AG20443 (cell line): Measurements from ENCODE around the gene TAS1R3.

Experiments
- DNase-seq: peaks from one replicate; pipeline ENCODE4 v3.0.0; 2012; ENCODE audit warnings: low spot score, mixed read lengths

Gene TAS1R3

DNA sequence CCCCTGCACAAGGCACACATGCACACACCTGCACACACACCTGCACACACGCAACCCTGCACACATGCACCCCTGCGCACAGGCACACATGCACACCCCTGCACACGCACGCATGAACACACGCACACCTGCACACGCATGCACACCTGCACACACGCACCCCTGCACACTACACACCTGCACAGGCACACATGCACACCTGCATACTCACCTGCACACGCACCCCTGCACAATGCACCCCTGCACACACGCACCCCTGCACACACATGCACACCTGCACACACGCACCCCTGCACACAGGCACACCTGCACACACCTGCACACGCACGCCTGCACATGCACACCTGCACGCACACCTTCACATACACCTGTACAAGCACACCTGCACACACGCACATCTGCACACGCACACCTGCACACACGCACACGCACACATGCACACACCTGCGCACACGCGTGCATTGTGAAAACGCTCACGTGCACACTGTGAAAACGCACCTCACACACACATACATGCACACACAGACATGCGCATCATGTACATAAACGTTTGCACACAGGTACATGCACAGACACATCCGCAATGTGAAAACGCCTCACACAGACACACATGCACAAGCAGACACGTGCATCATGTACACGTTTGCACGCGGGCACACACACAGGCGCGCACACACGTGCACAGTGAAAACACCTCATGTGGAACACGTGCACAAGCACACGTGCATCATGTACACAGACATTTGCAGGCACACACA is 9.9 kb downstream of the TAS1R3 start:
- no peak for DNase-seq

DNA sequence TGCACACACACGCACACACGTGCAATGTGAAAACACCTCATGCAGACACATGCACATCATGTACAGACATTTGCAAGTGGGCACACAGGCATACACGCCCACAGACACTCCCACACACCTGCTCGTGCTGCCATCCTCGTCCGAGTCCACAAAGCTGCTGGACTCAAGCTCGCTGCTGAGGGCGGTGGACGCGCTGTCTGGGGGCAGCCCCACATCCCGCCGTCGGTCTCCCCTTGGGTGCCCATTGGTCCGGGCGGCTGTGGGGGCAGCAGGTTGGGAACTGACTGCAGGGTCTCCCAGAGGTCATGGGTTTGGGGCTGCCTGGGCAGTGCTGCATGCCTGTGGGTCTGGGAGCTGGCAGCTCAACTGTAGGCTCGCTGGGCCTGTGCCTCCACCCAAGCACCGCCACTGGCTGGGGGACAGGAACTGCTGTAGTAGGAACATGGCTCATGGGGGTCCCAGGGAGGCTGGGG is 10.5 kb downstream of the TAS1R3 start:
- DNase-seq = no peak

DNA sequence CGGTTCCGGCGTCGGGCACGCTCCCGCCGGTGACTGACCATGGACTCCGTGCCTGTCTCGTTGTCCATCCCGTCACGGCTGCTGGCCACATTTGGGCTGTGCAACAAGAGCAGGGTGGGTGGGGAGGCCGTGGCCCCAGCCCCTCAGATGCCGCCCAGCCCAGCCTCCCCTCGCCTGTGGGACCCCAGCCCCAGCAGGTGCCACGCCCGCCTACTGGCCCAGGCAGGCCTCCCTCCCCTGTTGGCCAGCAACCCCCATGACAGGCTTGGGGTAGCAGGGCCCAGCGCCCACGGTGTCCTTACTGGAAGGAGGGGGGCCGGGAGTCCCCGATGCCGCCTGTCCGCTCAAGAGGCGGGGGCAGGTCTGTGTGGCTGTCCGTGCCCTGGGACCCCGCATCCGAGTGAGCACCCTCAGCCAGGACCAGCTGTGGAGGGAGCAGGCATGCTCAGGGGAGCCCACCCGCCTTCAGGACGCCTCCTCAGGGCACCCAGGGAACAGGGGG is 11.0 kb downstream of the TAS1R3 start:
- no peak for DNase-seq

DNA sequence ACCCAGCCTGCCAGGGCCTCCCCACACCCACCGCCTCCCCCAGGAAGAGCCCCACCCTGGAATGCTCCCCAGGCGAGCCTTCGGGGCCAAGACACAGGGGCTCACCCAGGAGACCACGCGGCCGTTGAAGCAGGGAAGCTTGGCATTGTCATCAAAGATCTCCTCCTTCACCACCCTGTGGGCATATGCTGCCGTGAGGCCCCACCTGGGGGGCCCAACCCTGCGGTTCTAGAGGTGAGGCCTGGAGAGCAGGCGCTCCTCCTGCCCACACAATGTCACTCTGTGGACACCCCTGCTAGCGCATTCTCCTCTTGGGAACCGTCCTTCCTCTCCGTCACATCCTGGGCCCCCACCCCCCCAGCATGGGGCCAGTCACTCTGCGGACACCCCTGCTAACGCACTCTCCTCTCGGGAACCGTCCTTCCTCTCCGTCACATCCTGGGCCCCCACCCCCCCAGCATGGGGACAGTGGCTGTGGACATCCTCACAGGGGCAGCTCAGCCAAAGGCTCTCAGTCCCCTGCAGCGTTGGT is 11.6 kb downstream of the TAS1R3 start:
- DNase-seq = no peak

DNA sequence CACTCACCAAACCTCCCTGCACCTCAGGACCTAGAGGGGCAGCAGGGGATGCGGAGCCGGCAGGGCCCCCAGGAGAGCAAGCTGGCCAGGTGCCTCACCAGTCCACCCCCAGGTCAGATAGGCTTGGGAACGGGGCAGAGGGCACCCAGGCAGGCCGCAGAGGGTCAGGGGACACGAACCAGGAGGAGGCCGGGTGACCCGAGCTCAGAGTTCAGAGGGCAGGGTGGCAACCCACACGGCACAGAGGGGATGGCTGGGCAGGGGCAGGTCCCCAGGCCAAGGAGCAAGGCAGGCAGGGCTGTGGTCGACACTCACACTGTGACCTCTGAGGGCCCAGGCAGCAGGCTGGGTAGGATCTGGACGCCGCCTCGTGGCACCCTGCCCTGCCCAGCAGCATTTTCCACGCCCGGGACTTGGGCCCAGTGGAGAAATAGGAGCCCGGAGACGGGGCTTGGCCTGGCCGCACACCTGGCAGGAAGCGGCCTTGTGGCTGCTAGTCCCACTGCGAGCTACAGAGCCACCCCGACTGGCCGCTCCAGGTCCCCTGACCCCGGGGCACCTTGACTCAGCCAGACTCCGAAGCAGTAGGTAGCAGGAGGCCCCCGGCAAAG is 12.8 kb downstream of the TAS1R3 start:
- no peak for DNase-seq

DNA sequence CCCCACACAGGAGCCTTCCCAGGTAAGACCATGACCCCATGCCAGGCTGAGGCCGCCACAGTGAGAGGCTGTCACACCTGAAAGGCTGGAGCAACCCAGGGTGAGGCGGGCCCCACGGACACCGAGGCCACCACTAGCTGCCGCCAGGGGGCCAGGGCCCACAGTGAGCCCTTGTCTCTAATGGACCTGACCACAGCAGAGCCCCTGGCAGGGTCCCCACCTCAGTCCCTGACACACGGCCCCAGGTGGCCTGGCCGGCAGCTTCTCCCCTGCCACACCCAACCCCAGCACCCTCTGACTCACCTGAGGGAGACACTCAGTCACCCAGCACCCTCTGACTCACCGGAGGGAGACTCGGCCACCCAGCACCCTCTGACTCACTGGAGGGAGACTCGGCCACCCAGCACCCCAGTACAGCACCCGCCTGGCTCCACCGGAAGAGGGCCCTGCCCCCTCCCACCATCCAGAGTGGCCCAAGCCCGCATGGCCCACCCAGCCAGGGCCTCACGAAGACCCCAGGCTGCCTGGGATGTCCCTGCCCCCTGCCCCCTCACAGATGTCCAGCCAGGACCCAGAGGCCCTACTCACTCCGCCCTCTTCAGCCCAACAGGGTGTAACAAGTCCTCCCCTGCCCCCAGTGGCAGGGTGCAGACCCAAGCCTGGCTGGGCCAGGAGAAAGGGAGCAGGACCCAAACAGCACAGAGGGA is 13.7 kb downstream of the TAS1R3 start:
- peak; percentile 58 for DNase-seq

DNA sequence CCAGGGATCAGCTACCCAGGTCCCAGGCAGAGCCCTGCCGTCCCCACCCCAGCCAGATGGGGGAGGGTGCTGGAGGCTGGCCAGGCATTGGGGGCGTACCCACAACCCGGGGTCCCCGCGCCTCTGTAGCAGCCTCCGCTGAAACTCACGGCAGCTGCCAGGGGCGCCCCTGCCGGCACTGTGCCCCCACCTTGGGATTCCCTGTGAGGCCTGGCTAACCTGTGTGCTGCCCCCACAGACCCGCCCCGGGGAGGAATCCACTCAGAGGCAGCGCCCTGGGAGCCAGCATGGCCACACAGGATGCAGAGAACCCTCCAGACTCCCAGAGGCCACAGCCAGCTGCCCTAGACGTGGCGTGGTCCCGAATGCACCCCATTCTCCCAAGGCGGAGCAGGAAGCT is 14.3 kb downstream of the TAS1R3 start:
- no peak for DNase-seq

DNA sequence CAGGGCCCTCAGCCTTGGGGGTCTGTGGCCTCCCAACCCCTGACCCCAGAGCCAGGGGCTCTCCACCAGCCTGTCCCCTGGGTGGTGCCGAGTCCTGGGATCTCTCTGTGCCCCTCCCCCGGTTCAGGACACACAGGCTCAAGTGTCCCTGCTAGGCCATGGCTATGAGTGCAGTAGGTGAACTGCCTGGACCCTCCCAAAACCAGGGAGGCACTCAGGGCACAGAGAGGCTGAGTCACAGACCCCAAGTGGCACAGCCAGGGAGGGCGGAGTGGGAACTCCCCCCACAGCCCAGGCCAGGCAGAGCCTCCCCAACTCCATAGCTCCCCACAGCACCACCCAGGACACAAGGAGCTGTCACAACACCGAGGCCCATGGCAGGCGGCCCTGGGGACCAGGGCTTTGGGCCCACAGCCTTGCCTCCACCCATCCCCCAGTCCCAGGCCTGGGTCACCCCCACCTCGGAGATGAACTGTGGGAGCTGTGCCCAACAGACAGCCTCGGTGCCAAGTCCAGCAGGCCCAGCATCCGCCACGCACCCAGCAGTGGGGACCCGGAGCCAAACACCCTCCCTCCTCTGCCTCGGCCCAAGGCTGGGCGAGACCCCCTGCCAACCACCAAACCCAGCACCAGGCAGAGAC is 14.9 kb downstream of the TAS1R3 start:
- no peak for DNase-seq

DNA sequence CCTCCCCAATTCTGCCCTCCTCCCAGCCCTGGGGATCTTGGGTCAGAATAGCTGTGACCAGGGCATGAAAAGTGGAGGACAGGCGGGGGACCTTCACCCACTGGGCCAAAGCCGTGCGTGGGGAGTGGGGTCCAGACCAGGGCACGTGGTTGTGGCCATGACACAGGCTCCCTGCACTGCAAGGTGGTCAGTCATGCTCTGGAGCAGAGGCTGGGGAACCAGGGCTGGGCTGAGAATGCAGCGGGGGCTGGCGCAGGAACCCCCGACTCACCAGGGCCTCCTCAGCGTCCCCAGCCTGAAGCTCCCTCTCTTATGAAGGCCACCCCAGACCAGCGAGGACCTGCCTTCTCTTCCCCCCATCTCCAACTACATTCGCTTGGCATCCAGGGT is 15.4 kb downstream of the TAS1R3 start:
- no peak for DNase-seq

DNA sequence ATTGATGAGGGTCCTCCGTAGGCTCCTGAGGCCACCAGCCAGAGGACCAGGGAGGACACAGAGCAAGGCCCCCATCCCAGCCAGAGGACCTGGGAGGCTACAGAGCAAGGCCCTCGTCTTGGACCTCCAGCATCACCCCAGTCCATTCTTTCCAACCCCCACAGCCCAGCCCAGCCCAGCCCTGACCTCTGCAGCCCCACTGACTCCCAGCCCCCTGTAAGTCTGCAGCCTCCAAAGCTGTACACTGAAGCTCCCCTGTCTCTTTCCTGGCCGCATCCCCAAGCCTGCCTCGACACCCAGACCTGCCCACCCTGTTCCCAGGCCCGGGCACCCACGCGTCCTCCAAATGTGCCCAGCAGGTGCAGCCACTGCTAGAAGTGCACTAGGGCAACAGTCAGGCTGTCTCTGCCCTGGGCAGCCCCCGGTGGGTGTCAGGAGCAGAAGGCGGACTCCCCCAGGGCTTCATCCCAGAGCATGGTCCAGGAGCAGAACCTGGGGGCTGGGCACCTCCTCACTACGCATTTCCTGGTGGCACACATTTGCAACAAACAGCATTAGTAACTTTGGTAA is 16.0 kb downstream of the TAS1R3 start:
- no peak for DNase-seq

DNA sequence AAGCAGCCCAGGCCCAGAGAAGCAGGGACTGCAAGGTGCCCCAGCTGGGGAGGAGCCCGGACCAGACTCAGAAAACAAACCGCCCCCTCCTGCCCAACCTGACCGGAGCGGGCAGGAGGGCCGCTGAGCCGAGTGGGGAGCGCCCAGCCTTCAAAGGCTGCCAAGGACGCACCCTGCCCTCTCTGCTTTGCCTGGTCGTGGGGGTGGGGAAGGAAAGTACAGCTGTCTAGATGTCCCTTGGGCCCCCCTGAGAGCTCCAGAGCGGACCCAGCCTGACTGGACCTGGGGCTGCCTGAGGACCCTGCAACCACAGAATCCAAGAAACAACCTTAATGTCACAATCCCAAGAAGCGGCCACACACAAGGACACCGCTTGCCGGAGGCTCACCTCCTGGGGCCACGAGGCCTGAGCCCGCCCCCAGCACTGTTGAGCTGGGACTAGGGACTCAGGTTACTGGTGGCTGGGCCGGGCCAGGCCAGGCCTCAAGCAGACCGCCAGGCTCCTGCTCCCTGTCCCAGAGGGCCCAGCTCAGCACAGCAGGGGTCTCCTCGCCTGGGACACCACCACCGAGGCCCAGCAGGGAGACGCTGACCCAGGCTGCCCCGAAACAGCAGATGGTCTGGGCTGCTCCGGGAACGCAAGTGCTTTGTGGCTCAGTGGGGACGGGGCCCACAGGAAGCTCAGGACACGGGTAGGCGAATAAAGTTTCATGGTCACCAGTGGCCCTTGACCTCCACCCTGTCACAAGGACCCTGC is 16.8 kb downstream of the TAS1R3 start:
- peak; percentile 43 for DNase-seq

DNA sequence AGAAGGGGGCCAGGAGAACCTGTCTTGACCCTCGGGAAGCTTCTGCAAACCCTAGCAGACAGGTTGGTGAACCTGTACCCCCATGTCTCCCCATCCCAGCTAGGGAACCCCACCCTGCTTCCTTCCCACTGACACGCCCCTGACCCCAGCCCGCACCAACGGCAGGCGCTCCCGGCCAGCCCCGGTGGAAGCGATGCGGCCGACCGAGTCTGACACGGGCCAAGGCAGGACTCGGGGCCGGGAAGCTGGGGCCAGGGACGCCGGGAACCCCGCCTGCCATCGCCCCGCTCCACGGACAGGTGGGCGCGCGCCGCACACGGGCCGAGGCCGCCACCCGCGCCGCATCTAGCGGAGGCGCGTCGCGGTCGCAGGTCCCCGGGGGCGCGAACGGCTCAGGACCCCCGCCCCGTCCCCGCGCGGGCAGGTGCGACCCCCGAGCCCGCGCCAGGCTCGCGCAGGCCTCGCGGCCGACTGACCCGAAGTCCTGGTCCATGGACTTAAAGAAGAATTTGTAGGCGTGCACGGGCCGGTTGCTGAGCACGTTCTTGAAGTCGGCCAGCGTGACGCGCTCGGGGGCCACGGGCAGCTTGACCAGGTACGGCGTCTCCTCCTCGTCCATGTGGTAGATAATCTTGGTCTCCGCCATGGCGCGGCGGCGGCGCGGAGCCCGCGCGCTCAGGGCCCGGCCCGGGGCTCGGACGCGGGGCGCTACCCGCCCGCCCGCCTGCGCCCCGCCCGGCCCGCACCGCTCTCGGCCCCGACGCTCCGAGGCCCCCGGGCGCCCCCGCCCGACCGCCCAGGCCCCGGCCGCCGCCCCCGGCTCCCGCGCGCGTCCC is 17.6 kb downstream of the TAS1R3 start:
- no peak for DNase-seq

DNA sequence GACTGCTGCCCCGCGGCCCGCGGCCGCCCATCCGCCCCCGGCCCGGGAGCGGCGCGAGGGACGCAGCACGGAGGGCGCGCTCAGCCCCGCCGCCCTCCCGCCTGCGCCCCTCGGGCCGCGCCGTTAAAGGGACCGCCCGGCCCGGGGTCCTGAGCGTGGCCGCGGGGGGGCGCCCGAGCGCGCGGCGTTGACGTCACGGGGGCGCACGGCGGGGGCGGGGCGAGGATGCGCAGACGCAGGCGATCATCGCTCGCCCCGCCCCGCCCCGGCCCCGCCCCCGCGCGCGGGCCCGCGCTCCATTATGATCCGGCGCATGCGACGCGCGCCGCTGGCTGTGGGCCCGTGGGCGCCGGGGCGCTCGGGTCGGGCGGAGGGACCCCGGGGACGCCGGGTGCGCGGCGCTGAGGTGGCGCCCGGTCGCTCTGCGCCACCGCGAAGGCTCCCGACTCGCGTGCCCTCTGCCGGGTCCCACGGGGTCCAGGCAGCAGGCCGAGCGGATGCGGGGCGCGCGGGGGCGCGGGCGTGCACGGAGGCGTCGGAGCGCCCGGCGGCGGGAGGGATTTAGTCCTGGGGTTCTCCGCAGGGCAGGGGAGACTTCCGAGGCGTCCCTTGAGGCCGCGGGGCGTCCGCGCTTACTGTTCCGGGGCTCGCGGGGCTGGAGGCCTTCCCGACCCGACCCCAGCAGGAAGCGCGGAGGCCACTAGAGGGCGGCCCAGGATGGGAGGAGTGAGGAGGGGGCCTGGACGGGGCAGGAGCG is 18.4 kb downstream of the TAS1R3 start, which contains the start of gene DVL1:
DVL1 (minus strand) TSS at position 163 of the 757 bp plus-strand sequence. CDS start 353 bp downstream, outside the sequence.
- peak; percentile 94 for DNase-seq

DNA sequence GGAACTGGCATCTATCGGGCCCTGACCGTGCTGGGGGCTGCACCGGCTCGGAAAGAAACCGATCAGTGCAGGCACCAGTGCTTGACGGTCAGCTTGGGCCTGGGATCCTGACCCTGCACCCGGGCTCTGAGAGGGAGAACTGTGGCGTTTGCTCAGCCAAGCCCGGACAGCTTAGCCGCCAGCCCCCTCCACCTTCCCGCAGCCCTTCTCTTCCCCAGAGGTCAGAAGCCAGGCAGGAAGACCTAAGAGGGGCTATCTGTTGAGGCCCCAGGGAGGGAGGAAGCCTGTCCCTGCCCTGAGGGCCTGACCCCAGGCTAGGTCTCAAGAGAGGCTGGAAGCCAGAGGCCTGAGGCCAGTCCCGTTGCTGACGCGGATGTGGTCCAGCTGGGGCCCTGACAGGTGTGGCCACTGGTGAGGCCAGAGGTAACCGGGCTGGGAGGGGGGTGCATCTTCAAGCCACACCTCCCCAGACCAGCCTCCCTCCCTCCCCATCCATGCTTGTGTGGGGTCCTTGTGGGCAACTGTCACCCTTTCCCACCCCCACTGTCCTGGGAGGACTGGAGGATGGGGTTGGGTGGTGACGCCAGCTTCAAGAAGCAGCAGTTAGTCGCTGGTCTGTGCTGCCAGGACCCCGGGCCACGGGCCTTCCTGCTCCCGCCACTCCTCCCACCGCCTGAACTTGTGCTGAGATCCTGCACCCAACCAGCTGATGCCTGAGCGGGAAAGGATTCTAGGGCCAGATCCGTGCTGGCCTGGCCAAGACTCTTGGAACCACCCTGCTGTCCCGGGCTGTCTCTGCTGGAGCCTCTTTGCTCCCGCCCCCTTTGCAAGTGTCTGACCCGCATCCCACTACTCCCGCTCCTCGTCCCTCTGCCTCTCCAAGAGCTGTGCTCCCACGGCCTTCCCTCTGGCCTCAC is 20.7 kb downstream of the TAS1R3 start:
- DNase-seq = peak; percentile 42

DNA sequence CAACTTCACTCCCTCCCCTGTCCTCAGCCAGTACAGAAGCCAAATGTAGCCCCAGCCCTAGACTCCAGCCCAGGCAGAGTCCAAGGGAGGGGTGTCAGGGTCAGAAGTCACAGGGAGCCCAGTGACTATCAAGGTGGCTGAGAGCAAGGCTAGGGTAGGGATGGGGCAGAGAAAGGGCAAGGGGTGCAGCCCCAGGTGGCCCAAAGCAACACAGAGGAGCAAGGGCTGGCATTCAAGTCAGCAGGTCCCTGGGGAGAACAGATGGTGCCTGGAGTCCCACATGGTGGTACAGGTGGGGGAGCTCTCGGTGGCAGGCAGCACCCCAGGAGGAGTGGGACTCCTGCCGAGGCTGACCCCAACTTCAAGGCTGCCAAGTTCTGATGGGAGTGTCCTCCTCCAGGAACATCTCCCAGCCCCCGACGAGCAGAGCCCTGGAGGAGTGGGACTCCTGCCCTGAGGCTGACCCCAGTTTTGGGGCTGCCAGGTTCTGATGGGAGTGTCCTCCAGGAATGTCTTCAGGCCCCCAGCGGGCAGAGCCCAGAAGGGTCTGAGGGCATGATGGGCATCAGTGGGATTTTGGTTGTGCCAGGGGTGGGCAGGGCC is 21.8 kb downstream of the TAS1R3 start:
- DNase-seq = no peak

DNA sequence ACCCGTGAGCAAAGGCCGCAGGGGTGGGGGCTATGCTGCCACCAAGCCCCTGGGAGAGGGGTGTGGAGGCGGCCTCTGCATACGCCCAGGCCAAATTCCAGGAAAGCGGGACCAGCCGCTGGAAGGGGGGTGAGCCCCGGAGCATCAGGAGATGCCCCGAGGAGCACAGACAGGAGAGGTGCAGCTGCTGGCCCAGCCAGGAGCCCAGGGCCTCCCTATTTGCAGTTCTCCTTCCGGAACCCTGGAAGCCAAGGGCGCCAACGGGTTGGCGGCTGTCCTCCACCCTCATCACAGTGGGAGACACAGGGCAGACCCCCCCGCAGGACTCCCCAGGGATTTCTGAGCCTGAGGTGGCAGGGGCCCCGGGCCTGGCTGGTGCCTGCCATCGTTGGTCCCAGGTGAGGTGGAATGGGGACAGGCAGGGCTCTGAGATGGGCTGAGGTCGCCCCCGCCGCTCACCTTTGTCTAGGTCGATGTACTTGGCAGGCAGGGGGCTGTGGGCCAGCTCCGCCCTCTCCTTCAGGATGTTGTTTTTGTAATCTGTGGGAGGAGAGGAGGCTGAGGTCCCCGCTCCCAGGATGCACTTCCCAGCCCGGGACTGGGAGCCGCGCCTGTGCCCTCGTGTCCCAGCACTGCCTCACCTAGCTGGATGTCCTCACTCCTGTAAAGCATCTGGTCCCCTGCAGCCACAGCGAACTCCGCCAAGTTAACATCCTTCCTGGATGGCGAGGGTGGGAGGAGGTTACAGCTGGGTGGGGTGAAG is 22.5 kb downstream of the TAS1R3 start:
- no peak for DNase-seq
